Activated naive CD8-positive, alpha-beta T cell treated with anti-CD3 and anti-CD28 coated beads, Interleukin-2, amount 50 U/mL, for 24 hours (primary cell): ENCODE measurements around the gene TNNC1.

Experiments used
- ATAC-seq: fragments of 150-1000 bp; cut with Tn5 transposase; one replicate; pipeline ENCODE4 v1.10.0; 2021
- DNase-seq: peaks from one replicate; pipeline ENCODE4 v3.0.0; 2021
- H3K27ac Mint-ChIP-seq: one replicate; pipeline ENCODE4 v1.8.0; 2021; ENCODE audit warnings: mild to moderate bottlenecking, mixed read lengths
- H3K27me3 Mint-ChIP-seq: one replicate; pipeline ENCODE4 v1.8.0; 2021; ENCODE audit warnings: mixed read lengths
- H3K36me3 Mint-ChIP-seq: one replicate; pipeline ENCODE4 v1.8.0; 2021; ENCODE audit warnings: low read depth, mixed read lengths
- H3K4me1 Mint-ChIP-seq: one replicate; pipeline ENCODE4 v1.8.0; 2021; ENCODE audit warnings: mixed read lengths
- H3K4me3 Mint-ChIP-seq: one replicate; pipeline ENCODE4 v1.8.0; 2021; ENCODE audit warnings: mild to moderate bottlenecking, moderate library complexity, mixed read lengths
- H3K9me3 Mint-ChIP-seq: one replicate; pipeline ENCODE4 v1.8.0; 2021; ENCODE audit warnings: mixed read lengths

The TNNC1 gene

GRCh38 chr3:52455283-52456168 is 1.7 kb upstream of the TNNC1 start, which contains the start of gene NISCH:
TSS of gene NISCH (plus strand) at chr3:52455604. CDS start at chr3:52455642, 38 bp downstream.
- DNase-seq: peak; percentile 98
- peak within 1 kb of the TSS; percentile 94 for H3K4me3 Mint-ChIP-seq
- H3K4me1 Mint-ChIP-seq: peaks cover 41% of the 10 kb centered on the region
- no peaks in the 10 kb centered on the region for H3K9me3 Mint-ChIP-seq
- peak within 1 kb of the TSS; percentile 95 for H3K27ac Mint-ChIP-seq
- no peaks in the 10 kb centered on the region for H3K27me3 Mint-ChIP-seq
- H3K36me3 Mint-ChIP-seq: peaks cover 14% of the 10 kb centered on the region
- ATAC-seq: peak; percentile 82

- DNase-seq (no peak), ATAC-seq (peak; percentile 8)
- H3K4me1 Mint-ChIP-seq: peaks cover 41% of the 10 kb centered on the region
- H3K27ac Mint-ChIP-seq: peak overlapping the region; percentile 95
- peak overlapping the region; percentile 94 for H3K4me3 Mint-ChIP-seq
- peaks cover 12% of the 10 kb centered on the region for H3K36me3 Mint-ChIP-seq
- H3K27me3 Mint-ChIP-seq: no peaks in the 10 kb centered on the region
- no peaks in the 10 kb centered on the region for H3K9me3 Mint-ChIP-seq
Measured at GRCh38 chr3:52454938-52455282, 1.1 kb upstream of the TNNC1 start.

GRCh38 chr3:52454250-52454937 is 553 bp upstream of the TNNC1 start:
- no peaks in the 10 kb centered on the region for H3K9me3 Mint-ChIP-seq
- ATAC-seq: no peak
- H3K4me1 Mint-ChIP-seq: peaks cover 41% of the 10 kb centered on the region
- peak overlapping the region; percentile 94 for H3K4me3 Mint-ChIP-seq
- no peak for DNase-seq
- H3K36me3 Mint-ChIP-seq: peaks cover 12% of the 10 kb centered on the region
- peak overlapping the region; percentile 95 for H3K27ac Mint-ChIP-seq
- no peaks in the 10 kb centered on the region for H3K27me3 Mint-ChIP-seq

GRCh38 chr3:52452570-52453221 is 1.1 kb downstream of the TNNC1 start:
- no peak for DNase-seq
- Mint-ChIP-seq H3K9me3 (no peaks in the 10 kb centered on the region), H3K4me3 (no peak overlapping the region), H3K27me3 (no peaks in the 10 kb centered on the region), H3K4me1 (peaks cover 33% of the 10 kb centered on the region), H3K36me3 (peaks cover 4% of the 10 kb centered on the region), H3K27ac (no peak overlapping the region)
- no peak for ATAC-seq

GRCh38 chr3:52452126-52452525 is 1.7 kb downstream of the TNNC1 start:
- no peaks in the 10 kb centered on the region for H3K36me3 Mint-ChIP-seq
- no peaks in the 10 kb centered on the region for H3K9me3 Mint-ChIP-seq
- peaks cover 28% of the 10 kb centered on the region for H3K4me1 Mint-ChIP-seq
- H3K4me3 Mint-ChIP-seq: no peak overlapping the region
- no peaks in the 10 kb centered on the region for H3K27me3 Mint-ChIP-seq
- H3K27ac Mint-ChIP-seq: no peak overlapping the region
- ATAC-seq (no peak), DNase-seq (no peak)

GRCh38 chr3:52451237-52452083 is 2.4 kb downstream of the TNNC1 start:
- Mint-ChIP-seq H3K9me3 (no peaks in the 10 kb centered on the region), H3K27me3 (no peaks in the 10 kb centered on the region), H3K4me1 (peaks cover 22% of the 10 kb centered on the region), H3K4me3 (no peak overlapping the region), H3K27ac (no peak overlapping the region), H3K36me3 (no peaks in the 10 kb centered on the region)
- no peak for DNase-seq
- no peak for ATAC-seq

- H3K27me3 Mint-ChIP-seq: no peaks in the 10 kb centered on the region
- H3K4me1 Mint-ChIP-seq: peaks cover 17% of the 10 kb centered on the region
- no peak overlapping the region for H3K4me3 Mint-ChIP-seq
- H3K27ac Mint-ChIP-seq: no peak overlapping the region
- DNase-seq (no peak), ATAC-seq (no peak)
- H3K9me3 Mint-ChIP-seq: no peaks in the 10 kb centered on the region
- H3K36me3 Mint-ChIP-seq: no peaks in the 10 kb centered on the region
Measured at GRCh38 chr3:52450489-52451236, 3.2 kb downstream of the TNNC1 start.

- Mint-ChIP-seq H3K4me1 (peaks cover 5% of the 10 kb centered on the region), H3K27ac (no peak overlapping the region), H3K4me3 (no peak overlapping the region), H3K9me3 (no peaks in the 10 kb centered on the region), H3K36me3 (no peaks in the 10 kb centered on the region), H3K27me3 (no peaks in the 10 kb centered on the region)
- DNase-seq (no peak), ATAC-seq (no peak)
Measured at GRCh38 chr3:52447512-52448355, 6.1 kb downstream of the TNNC1 start.

- no peaks in the 10 kb centered on the region for H3K9me3 Mint-ChIP-seq
- H3K4me3 Mint-ChIP-seq: no peak overlapping the region
- no peaks in the 10 kb centered on the region for H3K36me3 Mint-ChIP-seq
- peak; percentile 80 for DNase-seq
- H3K27ac Mint-ChIP-seq: no peak overlapping the region
- peaks cover 5% of the 10 kb centered on the region for H3K4me1 Mint-ChIP-seq
- peak; percentile 50 for ATAC-seq
- H3K27me3 Mint-ChIP-seq: no peaks in the 10 kb centered on the region
Measured at GRCh38 chr3:52446631-52447511, 7.0 kb downstream of the TNNC1 start.

- no peaks in the 10 kb centered on the region for H3K36me3 Mint-ChIP-seq
- H3K27me3 Mint-ChIP-seq: no peaks in the 10 kb centered on the region
- DNase-seq (no peak), ATAC-seq (no peak)
- H3K4me1 Mint-ChIP-seq: peaks cover 5% of the 10 kb centered on the region
- H3K9me3 Mint-ChIP-seq: no peaks in the 10 kb centered on the region
- H3K4me3 Mint-ChIP-seq: no peak overlapping the region
- no peak overlapping the region for H3K27ac Mint-ChIP-seq
Measured at GRCh38 chr3:52446042-52446441, 7.8 kb downstream of the TNNC1 start.

GRCh38 chr3:52444860-52445793 is 8.7 kb downstream of the TNNC1 start, which contains the start of gene SEMA3G:
TSS of gene SEMA3G (minus strand) at chr3:52445103. CDS start at chr3:52445027, 76 bp downstream.
- DNase-seq (peak; percentile 77), ATAC-seq (peak; percentile 95)
- no peaks in the 10 kb centered on the region for H3K9me3 Mint-ChIP-seq
- H3K4me1 Mint-ChIP-seq: peaks cover 5% of the 10 kb centered on the region
- no peak within 1 kb of the TSS for H3K4me3 Mint-ChIP-seq
- no peak within 1 kb of the TSS for H3K27ac Mint-ChIP-seq
- no peaks in the 10 kb centered on the region for H3K27me3 Mint-ChIP-seq
- H3K36me3 Mint-ChIP-seq: no peaks in the 10 kb centered on the region
